Omental fat pad (tissue), 4 donors: ENCODE measurements around the gene CAPN10. TPM values are rescaled to one million over a fixed set of nuclear protein-coding genes. Genes with fewer than 3 reads are reported as not detected.

Experiments used
- ATAC-seq: fragments of 150-250 bp; one replicate; pipeline ENCODE4 v1.9.1; 2016; ENCODE audit warnings: mild to moderate bottlenecking, moderate library complexity; ENCODE audit not compliant: low FRiP score
- DNase-seq: peaks from one replicate; pipeline ENCODE4 v3.0.0-alpha.2; 2019; ENCODE audit warnings: low spot score
- total RNA-seq, 4 donors: library from RNA; depleted of rRNA; stranded (reverse); fragments of >200 nt; gene quantifications; one replicate each; pipeline ENCODE4 v1.1.0, GENCODE V29; 2016
- TF ChIP-seq, protein P1 (sequence below), 3 donors: fragments of 450-650 bp; IDR thresholded peaks; one replicate each; pipeline ENCODE4 v1.5.1; 2016 to 2017; ENCODE audit warnings: antibody characterized with exemption in 3 of 3, mild to moderate bottlenecking in 3 of 3, moderate library complexity in 2 of 3

CAPN10 gene
- total RNA-seq, 4 donors from 2014 or later, result 11.6 to 22.6 (median 17.7) TPM

DNA sequence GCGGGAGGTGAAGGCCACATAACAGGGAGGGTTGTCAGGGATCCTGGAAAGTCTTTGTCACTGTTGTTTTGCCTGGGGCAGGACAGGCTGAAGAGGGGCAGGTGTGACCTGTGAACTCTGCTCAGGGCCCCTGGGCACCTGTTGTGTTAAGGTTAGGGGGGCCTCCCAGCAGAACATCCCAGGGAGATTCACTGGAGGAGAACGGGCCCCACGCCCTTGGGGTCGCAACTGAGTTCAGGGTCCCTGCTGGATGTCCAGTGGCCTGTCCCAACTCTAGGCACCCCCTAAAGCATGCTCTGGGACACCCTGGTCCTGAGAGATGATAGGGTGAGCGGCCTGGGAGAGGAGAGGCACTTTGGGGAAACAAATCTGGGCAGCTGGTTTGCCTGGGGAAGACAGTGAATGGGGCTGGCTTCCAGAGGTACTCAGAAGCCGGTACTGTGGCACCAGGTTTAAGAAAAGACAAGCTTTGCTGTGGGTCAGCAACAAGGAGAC, 61.7 kb downstream of the CAPN10 start:
- TF ChIP-seq, protein P1, sequence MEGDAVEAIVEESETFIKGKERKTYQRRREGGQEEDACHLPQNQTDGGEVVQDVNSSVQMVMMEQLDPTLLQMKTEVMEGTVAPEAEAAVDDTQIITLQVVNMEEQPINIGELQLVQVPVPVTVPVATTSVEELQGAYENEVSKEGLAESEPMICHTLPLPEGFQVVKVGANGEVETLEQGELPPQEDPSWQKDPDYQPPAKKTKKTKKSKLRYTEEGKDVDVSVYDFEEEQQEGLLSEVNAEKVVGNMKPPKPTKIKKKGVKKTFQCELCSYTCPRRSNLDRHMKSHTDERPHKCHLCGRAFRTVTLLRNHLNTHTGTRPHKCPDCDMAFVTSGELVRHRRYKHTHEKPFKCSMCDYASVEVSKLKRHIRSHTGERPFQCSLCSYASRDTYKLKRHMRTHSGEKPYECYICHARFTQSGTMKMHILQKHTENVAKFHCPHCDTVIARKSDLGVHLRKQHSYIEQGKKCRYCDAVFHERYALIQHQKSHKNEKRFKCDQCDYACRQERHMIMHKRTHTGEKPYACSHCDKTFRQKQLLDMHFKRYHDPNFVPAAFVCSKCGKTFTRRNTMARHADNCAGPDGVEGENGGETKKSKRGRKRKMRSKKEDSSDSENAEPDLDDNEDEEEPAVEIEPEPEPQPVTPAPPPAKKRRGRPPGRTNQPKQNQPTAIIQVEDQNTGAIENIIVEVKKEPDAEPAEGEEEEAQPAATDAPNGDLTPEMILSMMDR (IDR thresholded peaks at IDR 0.05), result no peak
- ATAC-seq, result no peak

More for the DNA sequence above, 61.7 kb downstream of the CAPN10 start:
- no peak for DNase-seq

Other genes starting within 250 kb of the CAPN10 start
- gene GPC1, start 151.1 kb upstream of the CAPN10 start, total RNA-seq, result 10 to 100 TPM; 33.6 to 91.4 (median 39.5) TPM
- gene ANKMY1, start 28.7 kb upstream of the CAPN10 start, total RNA-seq, result 10 to 100 TPM in 3 of 4 donors, 1 to 10 TPM in 1; 8.3 to 23.2 (median 16.7) TPM
- gene DUSP28, start 26.4 kb upstream of the CAPN10 start, total RNA-seq, result 1 to 10 TPM; 3.3 to 5.5 (median 4.7) TPM
- gene RNPEPL1, start 18.2 kb upstream of the CAPN10 start, total RNA-seq, result 10 to 100 TPM; 41.6 to 97.4 (median 71.8) TPM
- 1 to 10 TPM; 1.3 to 2.4 (median 1.9) TPM for gene GPR35, start 38.7 kb downstream of the CAPN10 start, total RNA-seq
- not detected for gene AQP12B, start 96.2 kb downstream of the CAPN10 start, total RNA-seq
- gene AQP12A, start 105.1 kb downstream of the CAPN10 start, total RNA-seq, result not detected
- under 1 TPM in 2 of 4 donors, not detected in 2; 0.19 to 0.60 TPM for gene KIF1A, start 233.5 kb downstream of the CAPN10 start, total RNA-seq